GM20431 (cell line): Measurements from ENCODE around the gene FKBP15.

Source experiments
- in situ Hi-C: fragments of 300-500 bp; cut with MseI, MboI; formaldehyde crosslinking; loops from one replicate; pipeline ENCODE4 v1.15.0; 2020; ENCODE audit warnings: low sequenced_read_pairs; ENCODE audit not compliant: unreplicated experiment

Gene FKBP15

GRCh38 chr9:113187929-113188595 is 33.0 kb downstream of the FKBP15 start:
- in situ Hi-C loops, result no loop called here

- in situ Hi-C loops, result no loop called here
These were observed 34.8 kb downstream of the FKBP15 start for GRCh38 chr9:113186137-113186755.

- in situ Hi-C loops, result no loop called here
These were observed 35.8 kb downstream of the FKBP15 start for GRCh38 chr9:113185271-113185670.

GRCh38 chr9:113184539-113184938 is 36.5 kb downstream of the FKBP15 start:
- in situ Hi-C loops, result no loop called here

- in situ Hi-C loops, result no loop called here
These were observed 37.1 kb downstream of the FKBP15 start for GRCh38 chr9:113183956-113184488.

GRCh38 chr9:113181165-113181564 is 39.9 kb downstream of the FKBP15 start:
- in situ Hi-C loops, result no loop called here

- in situ Hi-C loops, result no loop called here
These were observed 41.2 kb downstream of the FKBP15 start for GRCh38 chr9:113179839-113180238.

GRCh38 chr9:113178087-113178486 is 43.0 kb downstream of the FKBP15 start:
- in situ Hi-C loops, result no loop called here

- in situ Hi-C loops, result no loop called here
These were observed 43.8 kb downstream of the FKBP15 start for GRCh38 chr9:113177251-113177650.

- in situ Hi-C loops, result no loop called here
These were observed 44.3 kb downstream of the FKBP15 start for GRCh38 chr9:113176803-113177202.

GRCh38 chr9:113173341-113173740 is 47.7 kb downstream of the FKBP15 start:
- in situ Hi-C loops, result no loop called here

- in situ Hi-C loops, result no loop called here
These were observed 52.3 kb downstream of the FKBP15 start for GRCh38 chr9:113168809-113169208.

GRCh38 chr9:113166039-113166438 is 55.0 kb downstream of the FKBP15 start:
- in situ Hi-C loops, result no loop called here

GRCh38 chr9:113164536-113165300 is 56.4 kb downstream of the FKBP15 start:
- in situ Hi-C loops, result no loop called here

GRCh38 chr9:113163001-113163400 is 58.1 kb downstream of the FKBP15 start:
- in situ Hi-C loops, result no loop called here

- in situ Hi-C loops, result no loop called here
These were observed 60.5 kb downstream of the FKBP15 start for GRCh38 chr9:113160571-113160970.

GRCh38 chr9:113158446-113158845 is 62.6 kb downstream of the FKBP15 start:
- in situ Hi-C loops, result no loop called here

GRCh38 chr9:113156880-113157279 is 64.2 kb downstream of the FKBP15 start:
- in situ Hi-C loops, result no loop called here

GRCh38 chr9:113155911-113156588 is 65.0 kb downstream of the FKBP15 start:
- in situ Hi-C loops, result no loop called here

GRCh38 chr9:113154946-113155345 is 66.1 kb downstream of the FKBP15 start:
- in situ Hi-C loops, result no loop called here
